HepG2 (cell line): Measurements from ENCODE around the gene LYZL1. TPM values are rescaled to one million over a fixed set of nuclear protein-coding genes. Genes with fewer than 3 reads are reported as not detected.

Experiments
- MYC ChIP-seq: sonication (generic); formaldehyde crosslinking; IDR thresholded peaks from 2 replicates; pipeline ENCODE4 v1.9.0; 2021; ENCODE audit warnings: missing genetic modification reagents, borderline replicate concordance
- NR2F2 ChIP-seq: IDR thresholded peaks from 2 replicates; pipeline ENCODE4 v1.6.1; 2012; ENCODE audit warnings: low read depth, inconsistent platforms, borderline replicate concordance
- PRDM15 ChIP-seq: sonication (generic); formaldehyde crosslinking; IDR thresholded peaks from 2 replicates; pipeline ENCODE4 v1.4.0; 2020; ENCODE audit warnings: missing genetic modification reagents
- SNAPC4 ChIP-seq: sonication (generic); formaldehyde crosslinking; IDR thresholded peaks from 2 replicates; pipeline ENCODE4 v1.4.0; 2020; ENCODE audit warnings: mild to moderate bottlenecking, missing genetic modification reagents
- SYNCRIP ChIP-seq: fragments of 200-400 bp; formaldehyde crosslinking; IDR thresholded peaks from 2 replicates; pipeline ENCODE4 v1.6.1; 2018; ENCODE audit warnings: mild to moderate bottlenecking, low read depth, low read length; ENCODE audit not compliant: insufficient read depth
- ZBTB2 ChIP-seq: sonication (generic); formaldehyde crosslinking; IDR thresholded peaks from 2 replicates; pipeline ENCODE4 v1.8.0; 2022; ENCODE audit warnings: low read depth, missing genetic modification reagents
- ZNF407 ChIP-seq: sonication (generic); formaldehyde crosslinking; IDR thresholded peaks from one replicate; pipeline ENCODE4 v1.5.1; 2020; ENCODE audit warnings: mild to moderate bottlenecking, missing genetic modification reagents; ENCODE audit errors: not compliant biosample characterization
- polyA plus RNA-seq, 8 experiments: library from polyadenylated mRNA; depleted of rRNA in 3 of 8; stranded (reverse) in 7 of 8; unstranded in 1 of 8; fragments of >200 nt; fragmentation: Illumina TruSeq in 4 of 8; extraction: Trizol in 4 of 8; gene quantifications; 2 replicates each; pipeline versions ENCODE4 v1.2.1 to v1.2.3, GENCODE V29; 2011 to 2016; ENCODE audit warnings: low read depth in 4 of 8, missing spikeins in 1 of 8, mixed read lengths in 1 of 8; ENCODE audit not compliant: insufficient read depth in 1 of 8
- total RNA-seq, 5 experiments: library from RNA; depleted of rRNA; stranded (reverse); fragments of >200 nt; fragmentation: Illumina TruSeq; extraction: Trizol; gene quantifications; 2 replicates each; pipeline ENCODE4 v1.2.3, GENCODE V29; 2016; ENCODE audit warnings: low read depth in 1 of 5

LYZL1 gene
- total and polyA plus RNA-seq, 2 of the 13 experiments (the other 11 are each of a cell fraction or from before 2014, with no cell fraction given) = not detected

- no peak for TF ChIP-seq SNAPC4 (CRISPR knock-in tag)
- peak; percentile 67 for TF ChIP-seq NR2F2
- no peak for TF ChIP-seq PRDM15 (CRISPR knock-in tag)
- TF ChIP-seq ZNF407 (CRISPR knock-in tag) = no peak
- TF ChIP-seq ZBTB2 (CRISPR knock-in tag) = no peak
- no peak for TF ChIP-seq MYC (CRISPR knock-in tag)
- no peak for TF ChIP-seq SYNCRIP
These were observed 38.2 kb downstream of the LYZL1 start (continued) for GRCh38 chr10:29326886-29327745.
